IPS-NIHi11 (cell line): ENCODE data around the gene VSTM2A.
"Not testable (repeated sequence)": the region's sequence is repeated elsewhere in the genome, so short reads cannot be mapped to it uniquely, and the experiment has no call there.

ENCODE experiments used
- DNase-seq: peaks from one replicate; pipeline ENCODE4 v3.0.0; 2012; ENCODE audit warnings: mixed read lengths, low spot score

Gene VSTM2A, protein sequence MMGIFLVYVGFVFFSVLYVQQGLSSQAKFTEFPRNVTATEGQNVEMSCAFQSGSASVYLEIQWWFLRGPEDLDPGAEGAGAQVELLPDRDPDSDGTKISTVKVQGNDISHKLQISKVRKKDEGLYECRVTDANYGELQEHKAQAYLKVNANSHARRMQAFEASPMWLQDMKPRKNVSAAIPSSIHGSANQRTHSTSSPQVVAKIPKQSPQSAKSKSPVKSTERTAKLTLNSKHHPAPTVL

GRCh38 chr7:54541669-54542625, at the start of gene VSTM2A:
TSS of gene VSTM2A (plus strand) at chr7:54542375. CDS start at chr7:54542731, 356 bp downstream.
- peak; percentile 75 for DNase-seq

DNA sequence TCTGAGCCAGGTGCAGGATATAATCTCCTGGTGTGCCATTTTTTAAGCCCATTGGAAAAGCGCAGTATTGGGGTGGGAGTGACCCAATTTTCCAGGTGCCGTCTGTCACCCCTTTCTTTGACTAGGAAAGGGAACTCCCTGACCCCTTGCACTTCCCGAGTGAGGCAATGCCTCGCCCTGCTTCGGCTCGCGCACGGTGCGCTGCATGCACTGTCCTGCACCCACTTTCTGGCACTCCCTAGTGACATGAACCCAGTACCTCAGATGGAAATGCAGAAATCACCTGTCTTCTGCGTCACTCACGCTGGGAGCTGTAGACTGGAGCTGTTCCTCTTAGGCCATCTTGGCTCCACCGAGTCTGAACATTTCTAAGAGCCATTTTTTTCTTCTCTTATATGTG, 37.6 kb upstream of the VSTM2A start:
- not testable (repeated sequence) for DNase-seq

DNA sequence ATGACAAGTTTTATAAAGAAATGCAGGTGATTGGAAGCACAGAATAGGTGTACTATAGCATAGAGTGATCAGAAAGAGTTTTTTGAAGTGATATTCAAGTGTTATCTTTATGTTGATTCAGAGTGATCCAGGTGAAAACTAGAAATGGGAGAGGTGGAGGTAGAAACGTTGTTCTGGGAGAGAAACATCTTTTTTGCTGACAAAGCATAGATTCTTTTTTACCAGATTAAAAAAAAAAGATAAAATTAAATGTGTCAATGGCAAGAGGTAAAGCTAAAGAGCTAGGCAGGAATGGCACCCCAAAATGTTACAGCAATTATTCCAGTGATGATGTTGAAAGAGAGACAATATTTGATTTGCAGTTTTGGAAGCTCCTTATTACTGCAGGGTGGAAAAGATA, 12.6 kb upstream of the VSTM2A start:
- DNase-seq, result no peak

DNA sequence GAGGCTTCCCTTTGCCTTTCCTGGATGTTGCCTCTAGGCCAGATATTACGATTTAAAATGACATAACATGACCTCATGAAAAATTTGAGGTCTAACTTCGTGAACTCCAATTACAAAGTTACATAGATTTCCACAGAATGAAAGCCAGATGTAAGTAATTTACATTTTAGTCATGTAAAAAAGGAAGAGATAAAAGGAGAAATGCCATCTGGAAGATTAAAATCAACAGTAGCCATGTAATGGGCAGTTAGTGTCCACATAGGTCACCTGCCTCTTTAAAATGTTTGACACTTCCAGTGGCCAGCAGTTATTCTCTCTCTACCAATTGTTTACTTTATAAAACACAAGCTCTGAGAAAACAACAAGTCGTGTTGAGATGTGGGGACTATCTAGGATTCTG, 4.1 kb upstream of the VSTM2A start:
- no peak for DNase-seq

- peak; percentile 64 for DNase-seq
Measured at GRCh38 chr7:54543051-54543488, 895 bp downstream of the VSTM2A start.

DNA sequence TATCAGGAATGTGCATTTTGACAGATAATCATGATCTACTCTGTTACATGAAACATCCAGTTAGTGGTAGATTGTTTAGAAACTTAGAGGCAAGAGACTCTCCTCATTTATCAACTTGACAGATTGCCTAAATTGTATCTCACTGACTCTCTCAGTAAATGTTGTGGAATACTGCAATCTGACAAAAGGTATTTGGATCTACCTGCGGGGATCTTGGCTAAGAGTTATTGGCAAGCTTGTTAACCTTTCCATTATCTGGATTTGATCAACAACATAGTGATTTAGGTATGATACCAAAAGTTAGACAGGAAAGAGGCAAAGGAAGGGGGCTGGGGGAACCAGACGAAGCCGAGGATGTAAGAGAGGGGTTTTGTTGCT, 2.0 kb downstream of the VSTM2A start:
- no peak for DNase-seq

DNA sequence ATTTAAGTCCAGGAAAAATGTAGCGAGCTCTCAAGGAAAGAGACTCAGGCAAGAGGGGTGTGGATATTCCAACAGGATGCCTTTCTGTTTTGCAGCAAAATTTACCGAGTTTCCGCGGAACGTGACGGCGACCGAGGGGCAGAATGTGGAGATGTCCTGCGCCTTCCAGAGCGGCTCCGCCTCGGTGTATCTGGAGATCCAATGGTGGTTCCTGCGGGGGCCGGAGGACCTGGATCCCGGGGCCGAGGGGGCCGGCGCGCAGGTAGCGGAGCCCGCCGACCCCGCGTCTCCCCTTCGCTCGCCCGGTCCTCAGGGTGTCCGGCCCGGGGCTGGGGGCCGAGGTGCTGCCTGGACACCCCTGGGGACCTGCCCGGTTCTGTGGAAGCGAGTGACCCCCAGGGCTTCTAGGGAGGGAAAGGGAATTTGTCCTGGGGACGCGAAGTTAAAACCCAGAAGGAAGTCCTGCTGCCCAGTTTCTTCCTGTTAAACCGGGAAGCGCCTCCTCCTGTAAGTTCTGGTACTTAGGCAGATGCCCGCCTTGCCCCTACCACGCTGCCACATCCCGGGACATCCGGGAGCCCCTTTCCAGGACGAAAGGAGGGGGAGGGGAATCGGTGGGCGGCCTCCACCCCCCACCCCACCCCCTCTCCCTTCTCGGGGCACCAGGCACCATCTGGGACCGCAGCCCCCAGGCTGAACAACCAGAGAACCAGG, 2.5 kb downstream of the VSTM2A start:
- peak; percentile 26 for DNase-seq

GRCh38 chr7:54545241-54545563, 3.0 kb downstream of the VSTM2A start:
- no peak for DNase-seq

DNA sequence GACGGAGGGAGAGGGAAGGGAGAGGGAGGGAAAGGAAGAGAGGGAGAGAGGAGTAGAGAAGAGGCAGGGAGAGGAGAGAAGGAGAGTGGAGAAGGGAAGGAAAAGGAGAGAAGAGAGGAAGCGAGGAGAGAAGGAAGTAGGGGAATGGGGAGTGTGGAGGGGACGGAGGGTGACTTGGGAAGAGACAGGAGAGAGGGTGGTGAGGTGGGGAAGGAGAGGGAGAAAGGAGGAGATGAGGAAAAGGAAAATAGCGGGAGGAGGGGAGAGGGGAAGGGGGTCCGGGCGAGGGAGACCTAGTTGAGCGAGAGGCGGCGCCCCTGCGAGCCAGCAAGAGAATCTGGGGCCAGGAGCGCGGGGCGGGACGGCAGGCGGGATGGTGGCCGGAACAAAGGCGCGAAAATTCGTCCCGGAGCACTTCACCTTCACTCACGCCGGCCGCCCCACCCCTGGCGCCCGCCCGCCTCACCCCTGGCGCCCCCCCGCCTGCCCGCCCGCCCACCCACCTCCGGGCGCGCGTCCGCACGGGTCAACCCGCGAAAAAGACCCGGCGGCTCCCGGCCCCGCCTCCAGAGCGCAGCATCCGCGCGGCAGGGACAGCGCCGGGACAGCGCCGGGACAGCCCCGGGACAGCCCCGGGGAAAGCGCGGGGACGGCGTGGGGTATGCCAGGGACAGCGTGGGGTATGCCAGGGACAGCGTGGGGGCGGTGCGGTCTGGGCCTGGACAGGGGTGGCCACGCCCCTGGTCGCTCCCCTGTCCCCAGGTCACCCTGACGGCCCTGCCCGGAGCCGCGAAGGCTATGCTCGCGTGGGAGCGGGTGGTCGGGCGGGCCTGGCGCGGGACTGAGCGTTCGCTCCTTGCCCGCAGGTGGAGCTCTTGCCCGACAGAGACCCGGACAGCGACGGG, 4.2 kb downstream of the VSTM2A start:
- peak; percentile 83 for DNase-seq

GRCh38 chr7:54546986-54547314, 4.8 kb downstream of the VSTM2A start:
- DNase-seq, result no peak

DNA sequence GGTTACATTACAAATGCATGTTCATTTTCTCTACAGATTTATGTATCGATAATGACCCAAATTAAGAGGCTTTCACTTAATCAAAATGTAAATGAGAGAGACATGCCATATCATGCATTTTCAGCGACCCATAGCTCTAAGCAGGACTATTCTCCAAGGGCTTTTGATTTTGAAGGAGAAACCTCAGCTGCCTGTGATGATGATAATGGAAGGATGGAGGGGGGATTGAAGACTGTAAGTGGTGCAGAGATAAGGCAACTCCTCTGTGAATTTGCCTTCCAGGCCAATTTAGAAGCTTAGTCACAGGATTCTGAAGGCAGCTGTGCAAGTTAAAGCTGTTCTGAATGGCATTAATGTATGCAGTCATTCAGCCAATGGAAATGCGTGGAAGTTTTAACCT, 8.3 kb downstream of the VSTM2A start:
- DNase-seq, result no peak

DNA sequence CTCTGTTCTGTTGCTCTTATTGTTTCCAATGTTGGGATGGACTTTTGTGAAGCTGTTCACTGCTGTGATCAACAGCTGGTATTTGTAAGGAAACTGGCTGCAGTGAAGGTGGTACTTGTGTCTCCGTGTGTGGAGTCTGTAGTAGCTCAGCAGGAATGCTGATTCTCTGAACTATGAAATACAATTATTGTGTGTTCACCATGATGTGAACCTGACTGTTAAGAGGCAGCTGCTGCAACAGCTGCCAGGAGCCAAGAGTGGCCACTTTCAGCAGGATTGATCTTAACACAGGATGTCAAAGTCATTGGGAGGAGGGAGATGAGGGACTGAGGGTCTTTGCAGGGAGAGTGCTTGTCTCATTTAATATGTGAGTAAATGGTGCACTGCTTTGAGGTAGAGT, 13.9 kb downstream of the VSTM2A start:
- no peak for DNase-seq

DNA sequence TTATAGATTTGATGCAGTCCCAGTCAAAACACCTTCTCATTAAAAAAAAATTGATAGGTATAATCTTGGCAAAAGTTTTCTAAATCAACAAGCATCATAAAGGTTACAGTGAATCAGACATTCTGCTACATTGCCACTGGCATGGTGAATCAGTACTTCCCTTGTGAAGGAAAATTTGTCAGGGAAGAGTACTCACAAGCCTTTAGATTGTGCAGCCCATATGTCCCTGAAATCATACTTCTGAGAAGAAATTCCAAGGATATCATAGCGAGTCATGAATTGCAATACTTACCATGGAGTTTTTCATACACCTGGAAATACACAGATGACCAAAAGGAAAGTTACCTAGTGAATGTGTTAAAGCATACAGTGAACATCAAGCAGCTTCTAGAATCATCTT, 17.2 kb downstream of the VSTM2A start:
- DNase-seq, result no peak

DNA sequence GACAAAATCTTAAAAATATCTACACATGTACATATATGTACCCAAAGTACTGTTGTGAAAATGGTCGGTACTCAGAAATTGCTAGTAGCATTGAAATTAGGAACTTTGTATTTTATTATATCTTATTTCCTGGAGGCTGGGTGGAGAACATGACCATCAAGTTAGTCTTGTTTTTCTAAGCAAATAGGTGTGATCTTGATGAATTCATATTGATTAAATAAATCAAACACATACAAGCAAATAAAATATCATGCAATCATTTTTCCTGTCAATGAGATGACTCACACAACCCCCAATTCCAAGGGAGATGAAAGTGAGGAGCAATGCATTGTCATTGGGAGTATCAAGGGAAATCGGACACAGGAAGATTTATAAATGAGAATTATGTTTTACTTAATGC, 18.0 kb downstream of the VSTM2A start:
- no peak for DNase-seq

- no peak for DNase-seq
Measured at GRCh38 chr7:54560723-54561122, 18.5 kb downstream of the VSTM2A start.

- DNase-seq, result no peak
Measured at GRCh38 chr7:54563329-54563916, 21.2 kb downstream of the VSTM2A start.

DNA sequence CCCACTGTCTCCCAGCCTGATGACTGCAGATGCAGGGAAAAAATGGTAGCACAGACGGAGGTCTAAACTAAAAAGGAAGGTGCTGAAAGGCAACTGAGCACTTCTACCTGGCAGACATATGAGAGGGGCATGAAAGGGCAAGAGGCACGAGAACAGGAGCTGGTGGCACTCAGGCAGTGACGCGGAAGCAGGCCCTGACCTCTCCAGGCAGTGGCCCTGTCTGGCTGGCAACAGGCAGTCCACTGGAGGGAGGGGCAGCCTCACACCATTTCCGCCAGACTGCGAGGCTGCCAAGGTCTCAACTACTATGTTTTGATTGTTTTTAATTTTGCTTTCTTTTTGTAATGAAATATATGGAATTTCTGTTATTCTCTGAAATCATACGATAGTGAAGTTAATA, 23.3 kb downstream of the VSTM2A start:
- DNase-seq, result no peak

- no peak for DNase-seq
Measured at GRCh38 chr7:54581511-54581910, 39.3 kb downstream of the VSTM2A start.

- no peak for DNase-seq
Measured at GRCh38 chr7:54591404-54592386, 49.5 kb downstream of the VSTM2A start.

GRCh38 chr7:54596747-54597146, 54.6 kb downstream of the VSTM2A start:
- DNase-seq, result no peak
